B cell (primary cell): ENCODE measurements around the gene PAPOLB. TPM values are rescaled to one million over a fixed set of nuclear protein-coding genes. Genes with fewer than 3 reads are reported as not detected.
"Not testable (repeated sequence)": the region's sequence is repeated elsewhere in the genome, so short reads cannot be mapped to it uniquely, and the experiment has no call there.

Experiments used
- ATAC-seq: fragments of 200-7000 bp; cut with Tn5 transposase; one replicate; pipeline ENCODE4 v1.10.0; 2021; ENCODE audit warnings: low read depth, mild to moderate bottlenecking, moderate number of reproducible peaks, moderate library complexity
- CTCF ChIA-PET: fragments of 350-600 bp; sonication (Branson Sonifier 250); formaldehyde crosslinking; loops from one replicate; lab custom pipeline; 2021; ENCODE audit warnings: antibody characterized with exemption, inconsistent platforms; lab: Charles Lee
- POLR2A ChIA-PET: fragments of 350-600 bp; sonication (Branson Sonifier 250); formaldehyde crosslinking; loops from one replicate; lab custom pipeline; 2021; ENCODE audit warnings: antibody characterized with exemption; lab: Charles Lee
- DNase-seq: peaks from one replicate; pipeline ENCODE4 v3.0.0; 2013
- H2AFZ ChIP-seq: 2 replicates; pipeline ENCODE4 v1.6.1; 2012; ENCODE audit warnings: mild to moderate bottlenecking, low read depth, low read length; ENCODE audit not compliant: insufficient read depth, poor library complexity, severe bottlenecking
- H3K27ac ChIP-seq, 2 donors: 1 replicate in 1 of 2; 2 replicates in 1 of 2; pipeline ENCODE4 v1.5.1; 2012 to 2013; ENCODE audit warnings: low read length in 2 of 2, mild to moderate bottlenecking in 2 of 2, moderate library complexity in 1 of 2
- H3K27me3 ChIP-seq, 4 experiments: fragments of 200-600 bp in 1 of 4; sonication (generic) in 1 of 4; replicated peaks in 1 of 4; 1 replicate in 2 of 4; 2 replicates in 2 of 4; pipeline versions ENCODE4 v1.6.1 to v1.7.0; 2013 to 2016; ENCODE audit warnings: low read length in 3 of 4, mild to moderate bottlenecking in 2 of 4, mixed read lengths in 1 of 4, moderate library complexity in 1 of 4; ENCODE audit not compliant: insufficient read depth in 4 of 4, control insufficient read depth in 3 of 4; ENCODE audit errors: control extremely low read depth in 1 of 4
- H3K36me3 ChIP-seq, 2 experiments: replicated peaks in 1 of 2; 1 replicate in 1 of 2; 2 replicates in 1 of 2; pipeline versions ENCODE4 v1.6.1 to v1.7.1; 2013; ENCODE audit warnings: low read length in 1 of 2; ENCODE audit not compliant: insufficient read depth in 2 of 2, control insufficient read depth in 1 of 2; ENCODE audit errors: control extremely low read depth in 1 of 2, extremely low read depth in 1 of 2
- H3K4me1 ChIP-seq, 2 donors: fragments of 200-600 bp in 1 of 2; sonication (generic) in 1 of 2; 1 replicate in 1 of 2; 2 replicates in 1 of 2; pipeline versions ENCODE4 v1.5.1 to v1.6.1; 2013 to 2017; ENCODE audit warnings: low read length in 2 of 2; ENCODE audit not compliant: control insufficient read depth in 2 of 2, insufficient read depth in 2 of 2
- H3K4me2 ChIP-seq: replicated peaks from 2 replicates; pipeline ENCODE3; 2012; ENCODE audit warnings: mild to moderate bottlenecking, low read depth, low read length; ENCODE audit not compliant: poor library complexity, severe bottlenecking
- H3K4me3 ChIP-seq, 5 experiments: fragments of 200-600 bp in 1 of 5; sonication (generic) in 1 of 5; 1 replicate in 3 of 5; 2 replicates in 2 of 5; pipeline versions ENCODE4 v1.5.1 to v1.7.0; 2011 to 2016; ENCODE audit warnings: low read length in 4 of 5, mild to moderate bottlenecking in 4 of 5, low read depth in 2 of 5, control low read depth in 1 of 5, moderate library complexity in 1 of 5; ENCODE audit not compliant: insufficient read depth in 1 of 5; ENCODE audit errors: control extremely low read depth in 1 of 5, extremely low read depth in 1 of 5
- H3K79me2 ChIP-seq: fragments of 200-600 bp; sonication (generic); one replicate; pipeline ENCODE4 v1.6.0; 2016; ENCODE audit warnings: low read length; ENCODE audit not compliant: control insufficient read depth, insufficient read depth
- H3K9ac ChIP-seq: fragments of 200-600 bp; sonication (generic); 2 replicates; pipeline ENCODE4 v1.6.1; 2017; ENCODE audit warnings: mild to moderate bottlenecking, low read length, moderate library complexity
- H3K9me3 ChIP-seq, 3 donors: one replicate each; pipeline versions ENCODE4 v1.6.1 to v1.7.1; 2013; ENCODE audit warnings: low read length in 2 of 3; ENCODE audit not compliant: control insufficient read depth in 2 of 3, insufficient read depth in 1 of 3; ENCODE audit errors: control extremely low read depth in 1 of 3
- H4K20me1 ChIP-seq: 2 replicates; pipeline ENCODE4 v1.6.0; 2012; ENCODE audit warnings: mild to moderate bottlenecking, low read length; ENCODE audit not compliant: insufficient read depth, control insufficient read depth, poor library complexity, severe bottlenecking
- H3K27ac Mint-ChIP-seq: one replicate; pipeline ENCODE4 v1.8.0; 2021; ENCODE audit warnings: mixed read lengths
- H3K27me3 Mint-ChIP-seq: one replicate; pipeline ENCODE4 v1.8.0; 2021; ENCODE audit warnings: mixed read lengths
- H3K4me1 Mint-ChIP-seq: one replicate; pipeline ENCODE4 v1.8.0; 2021; ENCODE audit warnings: mixed read lengths
- H3K4me3 Mint-ChIP-seq: one replicate; pipeline ENCODE4 v1.8.0; 2021; ENCODE audit warnings: mixed read lengths
- H3K9me3 Mint-ChIP-seq: one replicate; pipeline ENCODE4 v1.8.0; 2022; ENCODE audit warnings: mixed read lengths; ENCODE audit not compliant: insufficient read depth
- EZH2 ChIP-seq: IDR thresholded peaks from 2 replicates; pipeline ENCODE4 v1.6.1; 2012; ENCODE audit warnings: borderline replicate concordance, low read depth, mild to moderate bottlenecking, moderate library complexity, low read length; ENCODE audit not compliant: insufficient read depth, poor library complexity, severe bottlenecking
- WGBS: methylation state at CpG from one replicate; pipeline ENCODE4 v1.1.5; 2013; ENCODE audit warnings: missing lambda C conversion rate; ENCODE audit not compliant: insufficient coverage; 5-methylcytosine and 5-hydroxymethylcytosine counted together
- intact Hi-C: fragments of 100-400 bp; cut with micrococcal nuclease; formaldehyde crosslinking; loops from one replicate; pipeline ENCODE4 v1.10.0; 2022
- polyA plus RNA-seq: library from polyadenylated mRNA; depleted of rRNA; stranded (reverse); fragments of >200 nt; gene quantifications from 2 replicates; pipeline ENCODE4 v1.2.3, GENCODE V29; 2012
- total RNA-seq, 2 donors: library from RNA; stranded (reverse); fragments of 120-200 nt in 1 of 2; gene quantifications; 1 replicate in 1 of 2; 2 replicates in 1 of 2; pipeline versions ENCODE4 v1.2.3 to v1.2.4, GENCODE V29; 2013 to 2022
- TF ChIP-seq, protein P1 (sequence below): fragments of 200-600 bp; IDR thresholded peaks from one replicate; pipeline ENCODE4 v1.8.0; 2022; ENCODE audit warnings: antibody characterized with exemption, mild to moderate bottlenecking

Gene PAPOLB
- total and polyA plus RNA-seq, 2 donors (not counting 1 experiment from before 2014, with no cell fraction given), result not detected

DNA sequence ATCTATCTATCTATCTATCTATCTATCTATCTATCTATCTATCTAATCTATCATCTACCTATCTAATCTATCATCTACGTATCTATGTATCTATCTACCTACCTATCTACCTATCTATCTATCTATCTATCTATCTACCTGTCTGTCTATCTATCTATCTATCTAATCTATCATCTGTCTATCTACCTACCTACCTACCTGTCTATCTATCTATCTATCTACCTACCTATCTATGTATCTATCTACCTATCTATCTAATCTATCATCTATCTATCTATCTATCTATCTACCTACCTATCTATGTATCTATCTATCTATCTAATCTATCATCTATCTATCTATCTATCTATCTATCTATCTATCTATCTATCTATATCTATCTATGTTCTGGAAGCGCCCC is 29.7 kb upstream of the PAPOLB start:
- H3K4me2 ChIP-seq, H2AFZ ChIP-seq, CTCF ChIA-PET, H3K9me3 Mint-ChIP-seq, H3K27me3 ChIP-seq, POLR2A ChIA-PET, H3K27ac ChIP-seq, H3K36me3 ChIP-seq, H4K20me1 ChIP-seq, DNase-seq, ATAC-seq, H3K4me3 Mint-ChIP-seq, intact Hi-C loops, H3K4me1 Mint-ChIP-seq, H3K4me1 ChIP-seq, H3K79me2 ChIP-seq, H3K27ac Mint-ChIP-seq, H3K9ac ChIP-seq, H3K4me3 ChIP-seq: not testable (repeated sequence)
- H3K9me3 ChIP-seq, result peaks cover 0 to 16% (median 0%) of the 10 kb centered on the region in 3 donors
- H3K27me3 Mint-ChIP-seq, result peaks cover 25% of the 10 kb centered on the region
- 83% methylated on average over 1 of the region's 2 CpGs for WGBS

DNA sequence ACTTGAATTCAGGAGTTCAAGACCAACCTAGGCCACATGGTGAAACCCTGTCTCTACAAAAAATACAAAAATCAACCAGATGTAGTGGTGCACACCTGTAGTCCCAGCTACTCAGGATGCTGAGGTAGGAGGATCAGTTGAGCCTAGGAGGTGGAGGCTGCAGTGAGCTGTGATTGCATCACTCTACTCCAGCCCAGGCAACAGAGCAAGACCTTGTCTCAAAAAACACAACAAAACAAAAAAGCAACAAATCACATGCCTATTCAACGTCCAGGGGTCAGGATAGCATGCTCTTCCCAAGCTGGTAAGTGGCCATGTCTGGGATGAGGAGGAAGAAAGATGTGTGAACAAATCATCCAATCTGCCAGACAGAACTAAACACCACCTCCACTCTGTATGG is 27.9 kb upstream of the PAPOLB start:
- POLR2A ChIA-PET, result no interaction called here
- TF ChIP-seq, protein P1, sequence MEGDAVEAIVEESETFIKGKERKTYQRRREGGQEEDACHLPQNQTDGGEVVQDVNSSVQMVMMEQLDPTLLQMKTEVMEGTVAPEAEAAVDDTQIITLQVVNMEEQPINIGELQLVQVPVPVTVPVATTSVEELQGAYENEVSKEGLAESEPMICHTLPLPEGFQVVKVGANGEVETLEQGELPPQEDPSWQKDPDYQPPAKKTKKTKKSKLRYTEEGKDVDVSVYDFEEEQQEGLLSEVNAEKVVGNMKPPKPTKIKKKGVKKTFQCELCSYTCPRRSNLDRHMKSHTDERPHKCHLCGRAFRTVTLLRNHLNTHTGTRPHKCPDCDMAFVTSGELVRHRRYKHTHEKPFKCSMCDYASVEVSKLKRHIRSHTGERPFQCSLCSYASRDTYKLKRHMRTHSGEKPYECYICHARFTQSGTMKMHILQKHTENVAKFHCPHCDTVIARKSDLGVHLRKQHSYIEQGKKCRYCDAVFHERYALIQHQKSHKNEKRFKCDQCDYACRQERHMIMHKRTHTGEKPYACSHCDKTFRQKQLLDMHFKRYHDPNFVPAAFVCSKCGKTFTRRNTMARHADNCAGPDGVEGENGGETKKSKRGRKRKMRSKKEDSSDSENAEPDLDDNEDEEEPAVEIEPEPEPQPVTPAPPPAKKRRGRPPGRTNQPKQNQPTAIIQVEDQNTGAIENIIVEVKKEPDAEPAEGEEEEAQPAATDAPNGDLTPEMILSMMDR, result no peak
- no peak for TF ChIP-seq EZH2
- H3K4me3 Mint-ChIP-seq, result no peak overlapping the region
- Histone ChIP-seq H3K9me3 (peaks cover 0 to 11% (median 0%) of the 10 kb centered on the region in 3 donors), H3K27me3 (peaks cover 0 to 6% (median 2%) of the 10 kb centered on the region in 4 experiments), H3K4me3 (no peak overlapping the region), H3K79me2 (no peaks in the 10 kb centered on the region), H3K4me1 (no peaks in the 10 kb centered on the region), H3K4me2 (no peak overlapping the region), H3K36me3 (no peaks in the 10 kb centered on the region), H4K20me1 (no peaks in the 10 kb centered on the region), H3K9ac (no peak overlapping the region), H3K27ac (no peak overlapping the region), H2AFZ (no peak overlapping the region)
- peaks cover 1% of the 10 kb centered on the region for H3K9me3 Mint-ChIP-seq
- no peaks in the 10 kb centered on the region for H3K4me1 Mint-ChIP-seq
- no peak for ATAC-seq
- no peak for DNase-seq
- no peak overlapping the region for H3K27ac Mint-ChIP-seq
- intact Hi-C loops, result no loop called here
- CTCF ChIA-PET, result no interaction called here
- H3K27me3 Mint-ChIP-seq, result peaks cover 33% of the 10 kb centered on the region
- no CpG with 5 or more reads among the region's 1 CpG for WGBS
